ENCODE data around the gene GSTK1.

- TF ChIP-seq CTCF (conservative IDR thresholded peaks at IDR 0.05) (no peak), ZFX (IDR thresholded peaks at IDR 0.05) (no peak)
Measured at GRCh38 chr7:143248761-143249354, 14.4 kb upstream of the GSTK1 start.

Measured in C4-2B (cell line).